IMR-90 (cell line): ENCODE measurements around the gene FOXC2. TPM values are rescaled to one million over a fixed set of nuclear protein-coding genes. Genes with fewer than 3 reads are reported as not detected.

ENCODE experiments used
- ATAC-seq: fragments of 200-7000 bp; cut with Tn5 transposase; 2 replicates; pipeline ENCODE4 v1.9.1; 2020; ENCODE audit warnings: low read depth, mild to moderate bottlenecking, moderate library complexity
- BruUV-seq: library from RNA; stranded (reverse); fragments of 400-500 nt; replicated peaks from 2 replicates; lab custom pipeline; 2021; lab: Mats Ljungman, UMichigan
- CTCF ChIA-PET: fragments of 300-600 bp; formaldehyde crosslinking; extraction: SDS; loops from one replicate; lab custom pipeline; 2021; ENCODE audit warnings: antibody characterized with exemption; lab: Yijun Ruan, JAX
- POLR2A ChIA-PET: fragments of 300-600 bp; sonication (Branson Sonifier 250); formaldehyde crosslinking; loops from one replicate; lab custom pipeline; 2022; ENCODE audit warnings: antibody characterized with exemption; ENCODE audit not compliant: unreplicated experiment; lab: Charles Lee
- DNase-seq: peaks from one replicate; pipeline ENCODE4 v3.0.0; 2013
- H2AFZ ChIP-seq: replicated peaks from 2 replicates; pipeline ENCODE3; 2013; ENCODE audit warnings: low read length, mild to moderate bottlenecking; ENCODE audit not compliant: poor library complexity
- H2AK5ac ChIP-seq: 2 replicates; pipeline ENCODE4 v1.6.1; 2013; ENCODE audit warnings: low read depth, low read length, inconsistent platforms
- H2AK9ac ChIP-seq: replicated peaks from 2 replicates; pipeline ENCODE3; 2013; ENCODE audit warnings: mild to moderate bottlenecking, low read depth, low read length, moderate library complexity; ENCODE audit not compliant: poor library complexity
- H2BK120ac ChIP-seq: 2 replicates; pipeline ENCODE4 v1.6.1; 2013; ENCODE audit warnings: low read depth, low read length, inconsistent platforms
- H2BK15ac ChIP-seq: 3 replicates; pipeline ENCODE4 v1.6.1; 2013; ENCODE audit warnings: low read depth, low read length, inconsistent platforms
- H2BK20ac ChIP-seq: 2 replicates; pipeline ENCODE4 v1.6.1; 2013; ENCODE audit warnings: low read depth, mild to moderate bottlenecking, inconsistent platforms, low read length, moderate library complexity
- H2BK5ac ChIP-seq: 2 replicates; pipeline ENCODE4 v1.6.1; 2013; ENCODE audit warnings: mild to moderate bottlenecking, low read depth, low read length, inconsistent platforms; ENCODE audit not compliant: poor library complexity, severe bottlenecking
- H3K14ac ChIP-seq: replicated peaks from 2 replicates; pipeline ENCODE4 v1.6.1; 2013; ENCODE audit warnings: low read depth, low read length, inconsistent platforms
- H3K18ac ChIP-seq: 2 replicates; pipeline ENCODE4 v1.6.1; 2013; ENCODE audit warnings: low read depth, low read length, control low read depth
- H3K23ac ChIP-seq: 2 replicates; pipeline ENCODE4 v1.6.1; 2013; ENCODE audit warnings: low read depth, low read length, inconsistent platforms
- H3K27ac ChIP-seq: 2 replicates; pipeline ENCODE4 v1.5.1; 2013; ENCODE audit warnings: mild to moderate bottlenecking, control low read depth, low read length; ENCODE audit not compliant: insufficient read depth
- H3K27me3 ChIP-seq: 2 replicates; pipeline ENCODE4 v1.6.1; 2013; ENCODE audit warnings: low read length; ENCODE audit not compliant: control insufficient read depth, insufficient read depth
- H3K36me3 ChIP-seq: 2 replicates; pipeline ENCODE4 v1.6.1; 2013; ENCODE audit warnings: low read length, mixed read lengths; ENCODE audit not compliant: control insufficient read depth, insufficient read depth
- H3K4ac ChIP-seq: 2 replicates; pipeline ENCODE4 v1.6.1; 2013; ENCODE audit warnings: low read depth, low read length, inconsistent platforms
- H3K4me1 ChIP-seq: 2 replicates; pipeline ENCODE4 v1.6.1; 2013; ENCODE audit warnings: low read length, mixed read lengths; ENCODE audit not compliant: control insufficient read depth, insufficient read depth
- H3K4me2 ChIP-seq: 2 replicates; pipeline ENCODE4 v1.6.1; 2013; ENCODE audit warnings: low read depth, mild to moderate bottlenecking, control low read depth, low read length, moderate library complexity
- H3K4me3 ChIP-seq: 2 replicates; pipeline ENCODE4 v1.5.1; 2013; ENCODE audit warnings: low read depth, mild to moderate bottlenecking, control low read depth, low read length, moderate library complexity; ENCODE audit not compliant: insufficient read depth
- H3K56ac ChIP-seq: 2 replicates; pipeline ENCODE4 v1.6.1; 2013; ENCODE audit warnings: low read length, inconsistent platforms; ENCODE audit not compliant: insufficient read depth; ENCODE audit errors: extremely low read depth
- H3K79me1 ChIP-seq, 2 experiments: 2 replicates each; pipeline ENCODE4 v1.6.1; 2013; ENCODE audit warnings: low read length in 2 of 2, inconsistent platforms in 1 of 2, low read depth in 1 of 2
- H3K9ac ChIP-seq: 2 replicates; pipeline ENCODE4 v1.6.1; 2013; ENCODE audit warnings: low read depth, low read length, control low read depth
- H3K9me1 ChIP-seq: 2 replicates; pipeline ENCODE4 v1.6.1; 2013; ENCODE audit warnings: low read length, inconsistent platforms; ENCODE audit not compliant: insufficient read depth
- H3K9me3 ChIP-seq: 2 replicates; pipeline ENCODE4 v1.6.1; 2013; ENCODE audit warnings: low read length; ENCODE audit not compliant: control insufficient read depth, insufficient read depth
- H4K20me1 ChIP-seq: 2 replicates; pipeline ENCODE4 v1.6.1; 2013; ENCODE audit warnings: low read length, inconsistent platforms; ENCODE audit not compliant: insufficient read depth
- H4K5ac ChIP-seq: 2 replicates; pipeline ENCODE4 v1.6.1; 2013; ENCODE audit warnings: mild to moderate bottlenecking, low read depth, low read length, control low read depth
- H4K8ac ChIP-seq, 2 experiments: 2 replicates each; pipeline ENCODE4 v1.6.1; 2013; ENCODE audit warnings: low read depth in 2 of 2, low read length in 2 of 2, control low read depth in 1 of 2, inconsistent platforms in 1 of 2
- H4K91ac ChIP-seq: 2 replicates; pipeline ENCODE4 v1.6.1; 2013; ENCODE audit warnings: low read depth, low read length, inconsistent platforms; ENCODE audit not compliant: insufficient read depth
- BHLHE40 ChIP-seq: fragments of 150-350 bp; IDR thresholded peaks from 2 replicates; pipeline ENCODE4 v1.6.1; 2016; ENCODE audit warnings: mild to moderate bottlenecking, low read depth, low read length
- CEBPB ChIP-seq: IDR thresholded peaks from 2 replicates; pipeline ENCODE4 v1.6.1; 2012; ENCODE audit warnings: low read depth, low read length, improper control_type of control experiment
- CHD1 ChIP-seq: IDR thresholded peaks from 2 replicates; pipeline ENCODE4 v1.6.1; 2012; ENCODE audit warnings: low read depth, low read length, improper control_type of control experiment
- CTCF ChIP-seq: conservative IDR thresholded peaks from 2 replicates; pipeline ENCODE4 v1.5.1; 2012; ENCODE audit warnings: mild to moderate bottlenecking, low read depth, low read length, improper control_type of control experiment
- FOS ChIP-seq: fragments of 150-350 bp; IDR thresholded peaks from 2 replicates; pipeline ENCODE4 v1.6.1; 2016; ENCODE audit warnings: low read depth, low read length
- MAFK ChIP-seq: IDR thresholded peaks from 2 replicates; pipeline ENCODE4 v1.6.1; 2012; ENCODE audit warnings: low read depth, low read length, improper control_type of control experiment
- MAZ ChIP-seq: IDR thresholded peaks from 2 replicates; pipeline ENCODE4 v1.6.1; 2012; ENCODE audit warnings: low read depth, mild to moderate bottlenecking, low read length, improper control_type of control experiment, moderate library complexity, borderline replicate concordance
- MXI1 ChIP-seq: IDR thresholded peaks from 2 replicates; pipeline ENCODE4 v1.6.1; 2012; ENCODE audit warnings: low read depth, mild to moderate bottlenecking, low read length, moderate library complexity, borderline replicate concordance
- NFE2L2 ChIP-seq: fragments of 150-350 bp; IDR thresholded peaks from 2 replicates; pipeline ENCODE4 v1.6.1; 2016; ENCODE audit warnings: low read depth, mild to moderate bottlenecking, low read length
- POLR2A ChIP-seq: IDR thresholded peaks from 2 replicates; pipeline ENCODE4 v1.6.1; 2012; ENCODE audit warnings: mild to moderate bottlenecking, low read depth, low read length
- RAD21 ChIP-seq: IDR thresholded peaks from 2 replicates; pipeline ENCODE4 v1.6.1; 2012; ENCODE audit warnings: low read length, improper control_type of control experiment
- RCOR1 ChIP-seq: IDR thresholded peaks from 2 replicates; pipeline ENCODE4 v1.6.1; 2012; ENCODE audit warnings: mild to moderate bottlenecking, low read length, improper control_type of control experiment; ENCODE audit not compliant: insufficient replicate concordance
- RFX5 ChIP-seq: IDR thresholded peaks from 2 replicates; pipeline ENCODE4 v1.8.0; 2012; ENCODE audit warnings: low read depth, mild to moderate bottlenecking, low read length, moderate library complexity
- SMC3 ChIP-seq: fragments of 150-350 bp; IDR thresholded peaks from 2 replicates; pipeline ENCODE4 v1.6.1; 2016; ENCODE audit warnings: low read depth, mild to moderate bottlenecking, antibody characterized with exemption, low read length, moderate library complexity
- USF2 ChIP-seq: fragments of 150-350 bp; IDR thresholded peaks from 2 replicates; pipeline ENCODE4 v1.6.1; 2017; ENCODE audit warnings: mild to moderate bottlenecking, antibody characterized with exemption, low read length, low read depth
- WGBS, 2 experiments: methylation state at CpG; one replicate each; pipeline versions ENCODE4 v1.1.5 to v1.1.7; 2013; ENCODE audit warnings: missing lambda C conversion rate in 2 of 2; ENCODE audit not compliant: insufficient read length in 1 of 2; ENCODE audit errors: extremely low coverage in 2 of 2; 5-methylcytosine and 5-hydroxymethylcytosine counted together
- dilution Hi-C: fragments of 300-500 bp; cut with HindIII; formaldehyde crosslinking; loops from one replicate; pipeline ENCODE4 v1.14.3; 2018; ENCODE audit warnings: low sequenced_read_pairs; ENCODE audit not compliant: unreplicated experiment
- in situ Hi-C: fragments of 300-500 bp; cut with MboI; formaldehyde crosslinking; loops from 3 replicates; pipeline ENCODE4 v1.14.3; 2019; ENCODE audit warnings: low sequenced_read_pairs, inconsistent platforms, mixed read lengths
- intact Hi-C: fragments of 100-400 bp; cut with micrococcal nuclease; formaldehyde crosslinking; loops from 2 replicates; pipeline ENCODE4 v1.10.0; 2022
- polyA plus RNA-seq, 3 experiments: library from polyadenylated mRNA; depleted of rRNA; stranded (reverse); fragments of >200 nt; gene quantifications; 2 replicates each; pipeline ENCODE4 v1.2.3, GENCODE V29; 2012; ENCODE audit warnings: low replicate concordance in 1 of 3
- total RNA-seq: library from RNA; depleted of rRNA; stranded (reverse); fragments of >200 nt; gene quantifications from 2 replicates; pipeline ENCODE4 v1.2.3, GENCODE V29; 2012
- TF ChIP-seq, protein P1 (sequence below): fragments of 150-350 bp; IDR thresholded peaks from 2 replicates; pipeline ENCODE4 v1.6.1; 2016; ENCODE audit warnings: low read depth, mild to moderate bottlenecking, low read length, moderate library complexity, borderline replicate concordance

The FOXC2 gene
- total and polyA plus RNA-seq, 2 of the 4 experiments (the other 2 are of a cell fraction): 0.90 to 6.4 TPM

GRCh38 chr16:86549893-86550190 is 16.8 kb upstream of the FOXC2 start:
- Histone ChIP-seq H3K23ac (no peak overlapping the region), H3K9me3 (no peaks in the 10 kb centered on the region), H3K79me1 (peaks cover 18 to 43% of the 10 kb centered on the region in 2 experiments), H2BK20ac (no peak overlapping the region), H3K36me3 (peaks cover 37% of the 10 kb centered on the region), H2BK5ac (no peak overlapping the region), H4K5ac (no peak overlapping the region), H4K91ac (no peak overlapping the region), H3K18ac (no peak overlapping the region), H2BK15ac (no peak overlapping the region), H3K14ac (no peak overlapping the region), H3K9ac (no peak overlapping the region), H2AFZ (no peak overlapping the region), H3K27me3 (no peaks in the 10 kb centered on the region), H3K27ac (no peak overlapping the region), H3K4me2 (no peak overlapping the region), H3K9me1 (no peaks in the 10 kb centered on the region), H4K8ac (no peak overlapping the region), H3K4me1 (peaks cover 4% of the 10 kb centered on the region; the same call in 1 of the 2 replicates), H3K4ac (no peak overlapping the region), H2AK9ac (no peak overlapping the region), H3K4me3 (no peak overlapping the region), H2AK5ac (no peak overlapping the region), H4K20me1 (no peaks in the 10 kb centered on the region), H3K56ac (no peak overlapping the region), H2BK120ac (no peak overlapping the region)
- intact Hi-C loops: no loop called here
- no CpG with 5 or more reads among the region's 7 CpGs for WGBS, 2 experiments
- dilution Hi-C loops: no loop called here
- CTCF ChIA-PET: no interaction called here
- TF ChIP-seq RAD21 (no peak), FOS (no peak), MXI1 (no peak), POLR2A (no peak), RCOR1 (no peak), USF2 (no peak), CEBPB (no peak), RFX5 (no peak), MAZ (no peak), NFE2L2 (no peak), MAFK (no peak), BHLHE40 (no peak), CTCF (no peak), CHD1 (no peak), SMC3 (no peak)
- TF ChIP-seq, protein P1, sequence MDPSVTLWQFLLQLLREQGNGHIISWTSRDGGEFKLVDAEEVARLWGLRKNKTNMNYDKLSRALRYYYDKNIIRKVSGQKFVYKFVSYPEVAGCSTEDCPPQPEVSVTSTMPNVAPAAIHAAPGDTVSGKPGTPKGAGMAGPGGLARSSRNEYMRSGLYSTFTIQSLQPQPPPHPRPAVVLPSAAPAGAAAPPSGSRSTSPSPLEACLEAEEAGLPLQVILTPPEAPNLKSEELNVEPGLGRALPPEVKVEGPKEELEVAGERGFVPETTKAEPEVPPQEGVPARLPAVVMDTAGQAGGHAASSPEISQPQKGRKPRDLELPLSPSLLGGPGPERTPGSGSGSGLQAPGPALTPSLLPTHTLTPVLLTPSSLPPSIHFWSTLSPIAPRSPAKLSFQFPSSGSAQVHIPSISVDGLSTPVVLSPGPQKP: no peak
- no peak for ATAC-seq
- POLR2A ChIA-PET: no interaction called here
- BruUV-seq: no TSS peak
- DNase-seq: no peak
- in situ Hi-C loops: no loop called here
